ENCODE data around the gene MAGEB17.
"Not testable (repeated sequence)": the region's sequence is repeated elsewhere in the genome, so short reads cannot be mapped to it uniquely, and the experiment has no call there.

MAGEB17 gene

DNA sequence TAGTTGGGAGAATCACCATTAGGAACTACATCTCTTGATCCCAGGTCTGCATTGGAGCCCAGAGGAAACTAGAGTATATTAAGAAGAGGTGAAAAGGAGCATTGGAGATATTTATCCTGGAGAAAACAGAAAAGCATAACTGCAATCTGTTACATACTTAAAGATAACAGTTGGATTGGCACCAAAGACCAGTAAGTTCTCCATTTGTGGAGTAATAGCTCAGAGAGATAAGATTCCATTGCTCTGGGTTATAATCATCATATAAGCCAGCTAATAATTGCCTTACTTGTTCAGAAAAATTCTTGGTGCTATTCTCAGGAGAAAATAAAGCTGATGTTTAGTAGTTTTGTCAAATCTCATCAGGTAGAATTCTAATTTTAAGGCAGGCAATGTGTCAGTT lies 23.3 kb upstream of the MAGEB17 start:
- no peak overlapping the region for H2AFZ ChIP-seq (ENCODE audit: low read length)
- no peak overlapping the region for H3K4me2 ChIP-seq (ENCODE audit: low read depth, low read length, poor library complexity, severe bottlenecking)
- no peak overlapping the region for H3K9ac ChIP-seq (ENCODE audit: low read depth, low read length, poor library complexity, severe bottlenecking)
- no peaks in the 10 kb centered on the region for H3K79me2 ChIP-seq (ENCODE audit: insufficient read depth, low read length)
- no peaks in the 10 kb centered on the region for H3K9me3 ChIP-seq (ENCODE audit: insufficient read depth, low read depth, low read length)
- H3F3A ChIP-seq (ENCODE audit: low read depth): no peaks in the 10 kb centered on the region
- no peaks in the 10 kb centered on the region for H3K36me3 ChIP-seq (ENCODE audit: insufficient read depth, low read length)
- no peak overlapping the region for H3K4me3 ChIP-seq (ENCODE audit: low read length, poor library complexity, severe bottlenecking)
- no peaks in the 10 kb centered on the region for H3K27me3 ChIP-seq (ENCODE audit: insufficient read depth, low read length, poor library complexity, severe bottlenecking)
- no peaks in the 10 kb centered on the region for H4K20me1 ChIP-seq (ENCODE audit: insufficient read depth, low read length, poor library complexity, severe bottlenecking)
- TF ChIP-seq EZH2phosphoT487 (IDR thresholded peaks at IDR 0.05; ENCODE audit: borderline replicate concordance): no peak
- TF ChIP-seq, protein P1, sequence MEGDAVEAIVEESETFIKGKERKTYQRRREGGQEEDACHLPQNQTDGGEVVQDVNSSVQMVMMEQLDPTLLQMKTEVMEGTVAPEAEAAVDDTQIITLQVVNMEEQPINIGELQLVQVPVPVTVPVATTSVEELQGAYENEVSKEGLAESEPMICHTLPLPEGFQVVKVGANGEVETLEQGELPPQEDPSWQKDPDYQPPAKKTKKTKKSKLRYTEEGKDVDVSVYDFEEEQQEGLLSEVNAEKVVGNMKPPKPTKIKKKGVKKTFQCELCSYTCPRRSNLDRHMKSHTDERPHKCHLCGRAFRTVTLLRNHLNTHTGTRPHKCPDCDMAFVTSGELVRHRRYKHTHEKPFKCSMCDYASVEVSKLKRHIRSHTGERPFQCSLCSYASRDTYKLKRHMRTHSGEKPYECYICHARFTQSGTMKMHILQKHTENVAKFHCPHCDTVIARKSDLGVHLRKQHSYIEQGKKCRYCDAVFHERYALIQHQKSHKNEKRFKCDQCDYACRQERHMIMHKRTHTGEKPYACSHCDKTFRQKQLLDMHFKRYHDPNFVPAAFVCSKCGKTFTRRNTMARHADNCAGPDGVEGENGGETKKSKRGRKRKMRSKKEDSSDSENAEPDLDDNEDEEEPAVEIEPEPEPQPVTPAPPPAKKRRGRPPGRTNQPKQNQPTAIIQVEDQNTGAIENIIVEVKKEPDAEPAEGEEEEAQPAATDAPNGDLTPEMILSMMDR (conservative IDR thresholded peaks at IDR 0.05; ENCODE audit: low read length): no peak
- H3K9me2 ChIP-seq (replicated peaks; ENCODE audit: low read depth, low read length): no peaks in the 10 kb centered on the region
- H3K4me1 ChIP-seq (ENCODE audit: insufficient read depth, low read length, poor library complexity, severe bottlenecking): no peaks in the 10 kb centered on the region

DNA sequence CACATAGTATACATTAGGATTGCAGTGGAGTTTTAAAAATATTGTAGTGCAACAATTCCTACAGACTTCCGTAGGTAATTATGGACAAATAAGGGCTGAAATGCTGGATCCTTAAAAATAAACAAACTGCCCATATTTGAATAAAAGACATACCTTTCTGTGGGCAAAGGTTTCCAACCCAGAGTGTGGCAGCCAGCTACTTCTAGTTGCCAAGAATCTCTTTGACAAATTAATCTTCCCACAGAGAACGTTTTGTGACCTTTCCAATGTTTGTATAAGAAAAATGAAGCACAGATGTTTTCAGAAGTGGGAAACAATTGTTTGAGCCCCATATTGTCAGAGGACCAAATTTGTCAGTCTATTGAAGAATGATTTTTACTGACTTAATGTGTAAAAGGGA lies 22.9 kb upstream of the MAGEB17 start:
- no peaks in the 10 kb centered on the region for H3F3A ChIP-seq (ENCODE audit: low read depth)
- TF ChIP-seq, protein P1 (conservative IDR thresholded peaks at IDR 0.05; ENCODE audit: low read length): no peak
- TF ChIP-seq EZH2phosphoT487 (IDR thresholded peaks at IDR 0.05; ENCODE audit: borderline replicate concordance): no peak
- H3K4me3 ChIP-seq (ENCODE audit: low read length, poor library complexity, severe bottlenecking): no peak overlapping the region
- no peaks in the 10 kb centered on the region for H3K79me2 ChIP-seq (ENCODE audit: insufficient read depth, low read length)
- no peak overlapping the region for H3K4me2 ChIP-seq (ENCODE audit: low read depth, low read length, poor library complexity, severe bottlenecking)
- H3K4me1 ChIP-seq (ENCODE audit: insufficient read depth, low read length, poor library complexity, severe bottlenecking): no peaks in the 10 kb centered on the region
- no peaks in the 10 kb centered on the region for H3K9me3 ChIP-seq (ENCODE audit: insufficient read depth, low read depth, low read length)
- no peaks in the 10 kb centered on the region for H3K36me3 ChIP-seq (ENCODE audit: insufficient read depth, low read length)
- H4K20me1 ChIP-seq (ENCODE audit: insufficient read depth, low read length, poor library complexity, severe bottlenecking): no peaks in the 10 kb centered on the region
- no peaks in the 10 kb centered on the region for H3K27me3 ChIP-seq (ENCODE audit: insufficient read depth, low read length, poor library complexity, severe bottlenecking)
- H3K9ac ChIP-seq (ENCODE audit: low read depth, low read length, poor library complexity, severe bottlenecking): no peak overlapping the region
- no peak overlapping the region for H2AFZ ChIP-seq (ENCODE audit: low read length)
- H3K9me2 ChIP-seq (replicated peaks; ENCODE audit: low read depth, low read length): no peaks in the 10 kb centered on the region

DNA sequence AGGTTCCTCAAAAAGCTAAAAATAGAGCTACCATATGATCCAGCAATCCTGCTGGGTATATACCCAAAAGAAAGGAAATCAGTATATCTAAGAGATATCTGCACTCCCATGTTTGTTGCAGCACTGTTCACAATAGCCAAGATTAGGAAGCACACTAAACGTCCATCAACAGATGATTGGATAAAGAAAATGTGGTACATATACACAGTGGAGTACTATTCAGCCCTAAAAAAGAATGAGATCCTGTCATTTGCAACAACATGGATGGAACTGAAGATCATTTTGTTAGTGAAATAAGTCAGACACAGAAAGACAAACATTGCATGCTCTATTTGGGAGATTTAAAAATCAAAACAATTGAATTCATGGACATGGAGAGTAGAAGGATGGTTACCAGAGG lies 22.2 kb upstream of the MAGEB17 start:
- not testable (repeated sequence) for H3K4me1 ChIP-seq (ENCODE audit: insufficient read depth, low read length, poor library complexity, severe bottlenecking); H3F3A ChIP-seq (ENCODE audit: low read depth); H3K36me3 ChIP-seq (ENCODE audit: insufficient read depth, low read length); H2AFZ ChIP-seq (ENCODE audit: low read length); H3K9me2 ChIP-seq (replicated peaks; ENCODE audit: low read depth, low read length); H3K4me3 ChIP-seq (ENCODE audit: low read length, poor library complexity, severe bottlenecking); H3K4me2 ChIP-seq (ENCODE audit: low read depth, low read length, poor library complexity, severe bottlenecking); H4K20me1 ChIP-seq (ENCODE audit: insufficient read depth, low read length, poor library complexity, severe bottlenecking); H3K79me2 ChIP-seq (ENCODE audit: insufficient read depth, low read length); H3K9me3 ChIP-seq (ENCODE audit: insufficient read depth, low read depth, low read length); H3K9ac ChIP-seq (ENCODE audit: low read depth, low read length, poor library complexity, severe bottlenecking); H3K27me3 ChIP-seq (ENCODE audit: insufficient read depth, low read length, poor library complexity, severe bottlenecking)

DNA sequence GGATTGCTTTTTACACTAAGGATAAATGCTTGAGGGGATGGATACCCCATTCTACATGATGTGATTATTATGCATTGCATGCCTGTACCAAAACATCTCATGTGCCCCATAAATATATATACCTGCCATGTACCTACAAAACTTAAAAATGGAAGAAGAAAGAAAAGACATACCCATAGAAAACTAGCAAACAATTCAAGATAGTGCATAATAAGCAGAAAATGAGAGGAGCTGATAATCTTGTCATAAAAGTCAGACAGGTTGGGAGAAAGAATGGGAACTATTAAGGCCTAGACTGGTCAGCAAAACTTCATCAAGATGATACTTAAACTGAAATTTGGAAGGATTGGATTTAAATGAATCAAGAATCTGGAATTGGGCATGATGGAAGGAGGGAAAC lies 21.6 kb upstream of the MAGEB17 start:
- no peak overlapping the region for H2AFZ ChIP-seq (ENCODE audit: low read length)
- TF ChIP-seq EZH2phosphoT487 (IDR thresholded peaks at IDR 0.05; ENCODE audit: borderline replicate concordance): no peak
- TF ChIP-seq, protein P1 (conservative IDR thresholded peaks at IDR 0.05; ENCODE audit: low read length): no peak
- H3K9me2 ChIP-seq (replicated peaks; ENCODE audit: low read depth, low read length): no peaks in the 10 kb centered on the region
- no peaks in the 10 kb centered on the region for H3K79me2 ChIP-seq (ENCODE audit: insufficient read depth, low read length)
- no peaks in the 10 kb centered on the region for H3K9me3 ChIP-seq (ENCODE audit: insufficient read depth, low read depth, low read length)
- no peaks in the 10 kb centered on the region for H3K36me3 ChIP-seq (ENCODE audit: insufficient read depth, low read length)
- no peak overlapping the region for H3K9ac ChIP-seq (ENCODE audit: low read depth, low read length, poor library complexity, severe bottlenecking)
- H3F3A ChIP-seq (ENCODE audit: low read depth): no peaks in the 10 kb centered on the region
- H3K4me3 ChIP-seq (ENCODE audit: low read length, poor library complexity, severe bottlenecking): no peak overlapping the region
- H3K4me2 ChIP-seq (ENCODE audit: low read depth, low read length, poor library complexity, severe bottlenecking): no peak overlapping the region
- H4K20me1 ChIP-seq (ENCODE audit: insufficient read depth, low read length, poor library complexity, severe bottlenecking): no peaks in the 10 kb centered on the region
- H3K27me3 ChIP-seq (ENCODE audit: insufficient read depth, low read length, poor library complexity, severe bottlenecking): no peaks in the 10 kb centered on the region
- H3K4me1 ChIP-seq (ENCODE audit: insufficient read depth, low read length, poor library complexity, severe bottlenecking): no peaks in the 10 kb centered on the region

Measured in Loucy (cell line).